Stimulated activated CD8-positive, alpha-beta memory T cell treated with anti-CD3 and anti-CD28 coated beads, Interleukin-4, amount 100 ng/mL, for 48 hours (primary cell): Measurements from ENCODE around the gene PRKCH.
"Not testable (repeated sequence)": the region's sequence is repeated elsewhere in the genome, so short reads cannot be mapped to it uniquely, and the experiment has no call there.

ENCODE experiments used
- DNase-seq: peaks from one replicate; pipeline ENCODE4 v3.0.0-alpha.2; 2020

Gene PRKCH

DNA sequence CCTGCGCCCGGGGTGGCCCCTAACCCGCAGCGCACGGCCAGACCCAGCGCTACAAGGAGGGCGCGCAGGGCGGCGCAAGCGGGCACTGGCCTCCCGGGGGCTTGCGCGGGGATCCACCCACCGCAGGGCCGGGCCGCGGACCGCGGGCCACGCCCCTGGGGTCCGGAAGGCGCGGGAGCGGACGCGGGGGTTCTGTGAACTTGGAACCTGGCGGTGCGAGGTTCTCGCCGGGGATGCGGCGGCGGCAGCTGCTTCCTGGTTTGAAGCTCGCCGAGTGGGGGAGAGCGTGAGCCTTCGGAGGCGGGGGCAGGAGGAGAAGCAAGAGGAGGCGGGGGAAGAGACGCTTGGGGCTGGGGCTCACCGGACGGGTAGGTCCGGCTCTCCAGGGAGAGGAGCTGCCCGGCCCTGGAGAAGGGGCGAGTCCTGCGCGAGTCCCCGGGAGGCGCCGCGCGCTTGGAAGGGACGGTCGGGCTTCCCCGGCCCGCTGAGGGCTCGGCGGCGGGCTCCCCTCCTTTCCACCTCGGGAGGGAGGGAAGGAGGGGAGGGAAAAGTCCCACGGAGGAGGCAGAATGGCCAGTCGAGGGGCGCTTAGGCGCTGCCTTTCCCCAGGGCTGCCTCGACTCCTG lies at the start of gene PRKCH:
PRKCH (plus strand) TSS at position 195 of the 626 bp plus-strand sequence. CDS start 523 bp downstream, outside the sequence.
- peak; percentile 85 for DNase-seq

DNA sequence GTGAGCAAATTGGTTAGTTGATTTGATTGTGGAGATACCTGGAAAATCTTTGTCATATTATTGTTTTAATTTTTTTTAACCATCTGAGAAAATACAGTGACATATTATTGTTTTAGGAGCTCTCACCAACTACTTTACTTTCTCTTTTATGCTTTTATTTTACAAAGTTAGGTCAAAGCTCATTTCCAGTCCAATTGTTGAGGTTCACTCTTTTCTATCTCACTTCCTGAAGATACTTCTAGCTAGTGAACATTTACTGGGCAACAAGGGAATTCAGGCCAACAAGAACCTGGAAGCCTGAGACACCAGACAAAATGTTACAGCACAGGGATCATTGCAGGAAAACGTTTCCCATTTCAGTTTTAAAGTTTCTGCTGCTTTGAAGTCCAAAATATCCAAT lies 44.1 kb upstream of the PRKCH start:
- no peak for DNase-seq

DNA sequence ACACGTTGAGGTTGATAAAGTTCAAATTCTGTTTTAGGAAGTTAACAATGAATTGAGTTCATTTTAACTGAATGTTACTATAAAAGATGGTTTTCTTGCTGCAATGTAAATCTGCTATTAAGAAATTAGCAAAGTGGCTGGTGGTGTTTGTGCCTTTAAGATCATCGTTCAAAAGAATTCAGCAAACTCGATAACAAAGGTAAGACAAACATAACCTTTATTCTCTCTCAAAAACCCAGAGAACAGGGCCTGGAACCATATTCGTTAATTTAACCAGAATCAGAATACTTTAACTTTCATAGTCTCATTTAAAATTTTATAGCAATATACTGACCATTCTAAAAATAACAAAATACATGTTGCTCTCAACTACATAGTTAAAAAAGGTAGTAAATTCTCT lies 43.6 kb upstream of the PRKCH start:
- no peak for DNase-seq

DNA sequence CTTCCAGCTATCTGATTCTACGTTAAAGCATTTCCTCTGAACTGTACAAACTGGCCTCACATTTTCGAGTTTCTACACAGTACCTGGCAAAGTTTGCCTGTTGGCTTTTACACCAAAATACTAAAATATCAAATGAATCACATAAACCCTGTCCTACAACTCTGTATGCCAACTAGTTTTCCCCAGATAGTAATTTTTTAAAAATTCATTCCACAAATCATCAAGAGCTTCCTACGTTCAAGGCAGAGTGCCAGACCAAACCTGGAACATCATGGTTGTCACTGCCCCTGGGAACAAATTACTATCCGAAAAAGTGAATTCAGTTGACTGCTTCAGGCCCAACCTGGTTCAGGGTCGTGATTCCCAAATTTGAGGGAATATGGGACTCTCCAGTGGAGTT lies 42.3 kb upstream of the PRKCH start:
- no peak for DNase-seq

DNA sequence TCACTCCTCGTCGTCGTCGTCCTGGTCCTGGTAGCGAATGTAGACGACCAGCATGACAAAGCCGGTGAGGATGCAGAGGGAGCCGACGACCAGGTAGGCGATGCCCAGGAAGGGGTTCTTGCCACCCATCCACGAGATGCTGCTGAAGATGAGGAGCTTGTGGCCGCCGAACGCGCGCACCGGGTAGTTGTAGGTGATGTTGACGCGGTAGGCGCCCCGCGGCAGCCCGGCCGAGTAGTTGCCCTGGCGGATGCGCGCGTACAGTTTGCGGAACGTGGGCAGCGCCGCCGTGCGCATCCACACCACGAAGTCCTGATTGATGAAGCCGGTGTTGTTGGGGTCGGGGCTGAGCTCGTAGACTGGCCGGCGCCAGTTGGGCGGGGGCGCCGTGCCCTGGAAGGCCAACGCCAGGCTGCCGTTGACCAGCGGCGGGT lies 41.3 kb upstream of the PRKCH start:
- peak; percentile 55 for DNase-seq

DNA sequence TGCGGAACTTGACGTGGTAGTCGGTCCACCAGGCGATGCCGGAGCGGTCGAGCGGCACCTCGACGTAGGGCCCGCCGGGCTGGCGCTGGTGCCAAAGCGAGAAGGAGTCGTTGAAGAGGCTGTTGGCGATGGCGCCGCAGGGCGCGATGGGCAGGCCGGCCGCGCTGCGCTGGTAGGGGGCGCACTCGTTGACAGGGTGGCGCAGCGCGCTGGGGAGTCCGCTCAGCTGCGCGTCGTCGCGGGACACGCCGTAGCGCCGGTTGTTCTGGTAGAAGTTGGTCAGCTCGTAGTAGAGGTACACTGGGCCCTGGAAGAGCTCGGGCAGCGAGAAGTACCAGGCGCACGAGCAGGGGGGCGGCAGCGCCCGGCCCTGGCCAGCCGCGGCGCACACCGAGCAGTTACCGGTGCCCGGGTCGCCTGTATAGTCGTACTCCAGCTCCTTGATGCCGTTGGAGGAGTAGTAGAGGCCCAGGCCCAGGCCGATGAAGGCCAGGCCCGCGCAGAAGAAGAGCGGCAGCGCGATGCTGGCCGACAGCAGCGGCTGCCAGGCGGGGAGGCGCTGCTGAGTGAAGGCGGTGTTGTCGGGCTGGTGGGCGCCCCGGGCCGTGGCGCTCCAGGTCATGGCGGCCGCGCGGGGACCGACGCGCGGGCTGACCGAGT lies 40.7 kb upstream of the PRKCH start:
- DNase-seq: peak; percentile 86

DNA sequence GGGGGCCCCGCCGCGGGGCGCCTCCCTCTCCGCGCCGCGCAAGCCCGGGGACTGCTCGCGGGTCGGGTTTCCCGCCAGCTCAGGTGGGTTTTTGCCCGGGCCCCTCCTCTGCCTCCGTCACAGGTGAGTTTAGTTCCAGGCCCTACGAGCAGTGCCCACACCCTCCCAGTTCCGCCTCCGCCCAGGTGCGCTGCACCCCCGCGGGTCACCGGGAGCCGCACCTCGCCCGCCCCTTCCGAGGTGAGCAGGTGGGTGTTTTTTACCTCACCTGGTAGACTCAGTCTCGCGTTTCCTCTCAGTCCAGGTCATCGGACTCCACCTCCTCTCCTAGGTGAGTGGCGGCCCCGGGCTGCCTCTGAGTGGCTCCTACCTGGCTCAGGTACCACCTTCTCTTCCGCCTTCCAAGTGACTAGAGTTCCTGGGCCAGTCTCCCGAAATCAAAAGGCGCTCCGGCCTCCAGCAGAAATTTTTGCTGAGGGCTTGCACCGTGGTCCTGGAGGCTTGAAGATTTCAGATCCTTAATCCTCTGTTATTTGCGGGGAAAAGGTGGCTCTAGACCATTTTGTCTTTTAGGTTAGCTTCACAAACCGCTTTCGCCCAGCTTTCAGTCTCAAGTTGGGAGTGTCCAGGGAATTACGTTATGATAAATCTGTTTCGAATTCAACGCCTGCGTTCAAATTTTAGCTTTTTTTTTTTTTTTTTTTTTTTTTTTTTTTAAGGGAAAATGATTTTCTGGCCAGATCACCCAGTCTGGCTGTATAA lies 40.0 kb upstream of the PRKCH start, which contains the start of gene TMEM30B:
TMEM30B (minus strand) TSS at position 153 of the 762 bp plus-strand sequence. CDS start 191 bp downstream, outside the sequence.
- DNase-seq: no peak

DNA sequence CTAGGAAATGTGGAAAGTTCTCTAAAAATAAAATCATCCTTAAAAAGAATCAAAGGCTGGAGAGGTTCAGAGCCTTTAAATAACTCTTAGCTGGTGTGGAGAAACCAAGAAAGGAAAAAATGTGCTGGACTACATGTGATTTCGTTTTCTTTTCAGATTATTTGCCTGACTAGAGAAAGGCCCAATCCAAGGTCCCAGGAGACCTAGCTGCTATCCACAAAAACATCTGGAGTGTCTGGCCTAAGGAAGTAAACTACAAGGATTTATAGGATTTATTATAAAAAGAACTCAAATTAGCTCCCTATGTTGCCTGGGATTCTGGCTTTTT lies 39.5 kb upstream of the PRKCH start:
- no peak for DNase-seq

DNA sequence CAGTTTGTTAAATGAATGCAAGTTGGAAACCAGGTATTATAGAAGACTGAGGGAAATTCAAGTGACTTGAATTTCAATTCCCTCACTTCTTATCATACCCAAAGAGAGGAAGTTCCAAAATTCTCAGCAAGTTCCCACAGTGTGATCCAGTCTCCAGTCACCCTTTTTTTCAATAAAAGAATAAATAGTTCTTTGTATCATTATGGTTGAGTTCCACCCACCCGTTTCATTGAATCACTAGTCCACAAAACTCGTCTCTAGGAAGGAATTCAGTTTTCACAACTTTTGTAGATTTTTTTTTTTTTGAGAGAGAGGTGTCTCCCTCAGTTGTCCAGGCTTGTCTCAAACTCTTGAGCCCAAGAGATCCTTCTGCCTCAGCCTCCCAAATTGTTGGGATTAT lies 38.6 kb upstream of the PRKCH start:
- no peak for DNase-seq

DNA sequence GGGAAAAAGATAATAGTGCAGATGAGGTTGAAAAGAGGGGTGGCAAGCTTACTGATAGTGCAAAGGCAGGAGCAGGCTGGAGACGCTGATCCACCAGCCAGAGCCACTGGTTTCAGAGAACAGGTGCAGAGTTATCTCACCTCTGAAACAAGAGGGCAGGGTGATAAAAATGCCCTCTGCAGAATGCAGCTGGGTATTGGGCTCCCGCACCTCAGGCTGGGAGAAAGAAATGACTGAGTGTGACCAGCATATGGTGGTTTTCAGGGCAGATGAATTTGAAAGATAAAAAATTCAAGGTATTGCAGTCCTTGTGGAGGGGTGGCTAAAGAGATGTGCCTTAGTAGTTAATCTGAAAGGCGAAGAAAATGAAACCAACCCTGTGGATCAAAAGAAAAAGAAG lies 37.4 kb upstream of the PRKCH start:
- no peak for DNase-seq

DNA sequence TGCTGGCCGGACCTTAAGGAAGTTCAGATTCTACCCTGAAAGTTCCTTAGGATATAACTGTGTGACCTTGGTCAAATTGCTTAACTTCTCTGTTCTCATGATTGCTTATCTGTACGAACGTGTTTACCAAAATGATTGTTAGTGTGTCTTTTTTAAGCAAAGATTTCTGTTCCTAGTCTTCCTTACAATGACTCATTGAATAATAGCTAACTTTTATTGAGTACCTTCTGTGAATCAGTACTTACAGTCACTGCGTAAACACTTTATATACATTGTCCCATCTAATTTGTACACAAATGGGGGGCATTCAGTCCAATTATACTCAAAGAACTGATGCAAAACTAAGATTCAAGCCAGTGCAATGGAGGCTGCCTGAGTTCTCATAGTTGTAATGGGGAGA lies 36.0 kb upstream of the PRKCH start:
- DNase-seq: no peak

DNA sequence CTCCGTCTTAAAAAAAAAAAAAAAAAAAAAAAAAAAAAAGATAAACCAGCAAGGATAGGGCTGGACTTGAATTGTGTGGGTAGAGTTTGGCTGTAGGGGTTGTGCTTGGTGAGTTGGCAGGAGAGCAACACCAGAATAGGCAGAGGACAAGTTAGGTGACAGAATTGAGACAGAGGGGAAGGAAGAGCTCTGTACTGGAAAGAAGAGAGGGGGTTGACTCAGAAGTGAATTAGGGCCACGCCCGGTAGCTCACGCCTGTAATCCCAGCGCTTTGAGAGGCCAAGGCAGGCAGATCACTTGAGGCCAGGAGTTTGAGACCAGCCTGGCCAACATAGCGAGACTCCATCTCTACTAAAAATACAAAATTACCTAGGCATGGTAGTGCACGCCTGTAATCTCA lies 34.2 kb upstream of the PRKCH start:
- no peak for DNase-seq

DNA sequence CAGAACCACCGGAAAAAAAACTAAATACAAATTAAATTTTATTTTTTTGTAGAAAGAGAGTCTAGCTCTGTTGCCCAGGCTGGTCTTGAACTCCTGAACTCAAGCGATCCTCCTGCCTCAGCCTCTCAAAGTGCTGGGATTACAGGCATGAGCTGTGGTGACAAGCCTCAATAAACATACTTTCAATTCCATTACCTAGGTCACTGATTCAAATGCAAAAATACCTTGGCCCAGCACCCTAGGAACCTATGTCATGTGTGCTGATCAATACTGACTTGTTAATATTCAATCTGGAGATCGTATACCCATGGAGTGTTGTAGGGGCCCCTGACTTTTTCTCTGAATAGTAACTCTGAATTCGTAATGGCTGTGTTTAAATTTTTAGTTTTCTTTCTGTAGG lies 33.2 kb upstream of the PRKCH start:
- no peak for DNase-seq

DNA sequence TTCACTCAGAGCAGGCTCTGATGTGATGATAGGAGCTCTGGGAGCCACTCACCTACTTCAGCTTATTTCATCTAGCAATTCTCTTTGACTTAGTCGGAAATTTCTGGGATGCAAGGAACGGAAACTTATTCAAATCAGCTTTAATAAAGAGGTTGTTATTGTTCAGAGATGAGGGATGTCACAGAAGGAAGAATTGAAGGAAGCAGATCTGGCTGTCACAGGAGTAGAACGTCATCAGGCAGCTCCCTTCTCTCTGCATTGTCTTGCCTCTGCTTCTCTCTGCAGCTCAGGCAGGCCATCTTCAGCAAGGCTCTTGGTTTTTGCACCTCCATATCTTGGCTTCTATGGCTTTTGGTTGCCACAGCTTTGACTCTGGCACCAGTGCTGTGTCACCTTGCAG lies 32.7 kb upstream of the PRKCH start:
- DNase-seq: no peak

DNA sequence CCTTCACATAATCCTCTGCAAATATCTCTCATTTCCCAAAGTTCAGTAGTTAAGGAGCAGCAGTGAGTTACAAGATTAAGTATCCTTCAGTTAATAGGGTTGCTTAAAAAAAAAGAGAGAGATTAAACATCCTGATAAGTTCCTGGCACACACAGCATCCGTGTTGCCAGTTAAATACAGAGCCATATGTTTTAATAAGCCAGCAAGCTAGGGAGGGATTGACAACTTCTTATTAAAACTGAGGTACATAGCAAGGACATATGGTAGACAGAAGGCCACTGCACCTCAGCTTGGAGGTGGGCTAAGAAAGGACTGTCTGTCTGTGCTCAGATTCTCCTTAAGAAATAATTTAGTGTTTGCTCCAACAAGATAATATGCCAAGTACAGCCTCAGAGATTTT lies 30.7 kb upstream of the PRKCH start:
- no peak for DNase-seq

DNA sequence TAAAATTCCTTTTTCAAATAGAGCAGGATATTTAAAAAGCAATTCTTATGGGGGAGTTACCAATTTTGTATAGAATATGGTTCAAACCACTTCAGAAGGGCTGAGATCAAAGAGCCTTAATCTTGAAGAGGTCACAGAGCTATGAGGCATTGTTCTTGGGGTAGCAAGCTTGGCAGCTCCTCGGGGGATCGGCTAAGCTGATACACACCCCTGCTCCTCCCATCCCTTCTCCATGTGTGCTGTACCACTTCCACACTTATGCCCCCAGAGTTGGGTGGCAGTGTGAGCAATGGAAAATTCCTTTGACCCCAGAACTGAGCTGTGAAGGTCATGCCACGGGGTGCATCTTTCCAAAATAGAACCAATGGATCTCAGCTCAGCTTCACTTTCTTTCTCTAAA lies 25.2 kb upstream of the PRKCH start:
- no peak for DNase-seq

DNA sequence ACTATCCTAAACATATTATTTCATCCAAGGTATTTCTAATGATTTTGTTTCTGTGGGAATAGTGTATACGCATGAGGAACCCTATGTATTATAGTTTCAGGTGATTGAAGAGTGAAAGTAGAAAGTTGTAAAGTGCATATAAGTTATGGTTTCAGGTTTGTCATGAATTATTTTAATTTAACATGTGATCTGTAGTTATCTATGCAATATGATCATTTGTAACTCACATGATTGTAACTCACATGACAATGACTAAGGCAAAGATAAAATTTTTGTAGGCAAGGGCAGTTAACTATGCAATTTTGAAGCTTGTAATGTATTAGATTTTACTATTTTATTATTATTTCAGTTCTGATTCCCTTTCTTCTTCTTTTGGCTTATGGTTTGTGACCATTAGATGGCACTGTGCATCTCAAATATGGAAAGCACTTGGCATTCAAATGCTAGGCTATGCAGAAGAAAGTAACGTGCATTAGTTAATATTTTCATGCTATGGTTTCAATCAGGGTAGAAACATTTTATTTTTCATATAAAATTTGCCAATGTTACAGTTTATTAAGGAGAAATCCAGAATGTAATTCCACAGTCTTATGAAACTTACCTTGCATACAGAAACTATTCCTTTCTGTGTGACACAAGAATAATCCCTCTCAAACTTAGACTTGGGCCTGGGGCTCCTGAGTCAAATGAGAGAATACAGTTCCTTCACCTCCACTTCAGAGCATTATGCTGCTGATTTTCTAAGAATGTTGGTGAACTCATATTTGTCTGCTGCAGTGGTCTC lies 24.5 kb upstream of the PRKCH start:
- no peak for DNase-seq

DNA sequence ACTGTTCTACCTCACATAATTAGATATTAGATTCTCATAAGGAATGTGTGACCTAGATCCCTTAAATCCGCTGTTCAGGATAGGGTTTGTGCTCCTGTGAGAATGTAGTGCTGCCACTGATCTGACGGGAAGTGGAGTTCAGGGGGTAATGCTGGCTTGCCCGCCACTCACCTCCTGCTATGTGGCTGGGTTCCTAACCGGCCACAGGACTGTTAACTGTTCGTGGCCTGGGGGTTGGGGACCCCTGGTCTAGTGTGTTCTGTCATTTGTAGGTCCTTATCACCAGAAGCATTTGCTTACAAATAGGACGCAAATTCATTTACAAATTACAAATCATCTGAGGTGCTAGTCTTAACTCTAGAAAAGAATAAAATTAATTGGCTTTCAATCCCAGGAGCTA lies 23.8 kb upstream of the PRKCH start:
- DNase-seq: no peak

DNA sequence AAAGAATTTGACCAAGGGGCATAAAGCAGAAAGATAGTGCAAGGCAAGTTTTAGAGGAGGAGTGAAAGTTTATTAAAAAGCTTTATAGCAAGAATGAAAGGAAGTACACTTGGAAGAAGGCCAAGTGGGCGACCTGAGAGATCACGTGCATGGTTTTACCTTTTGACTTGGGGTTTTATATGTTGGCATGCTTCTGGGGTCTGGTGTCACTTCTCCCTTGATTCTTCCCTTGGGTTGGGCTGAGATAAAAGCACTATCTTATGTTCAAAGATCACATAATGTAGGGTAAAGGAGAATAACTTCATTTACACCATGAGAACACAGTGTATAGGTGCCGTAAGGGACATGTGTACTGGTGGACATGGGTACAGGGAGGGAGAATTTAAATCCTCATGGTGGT lies 22.6 kb upstream of the PRKCH start:
- no peak for DNase-seq

DNA sequence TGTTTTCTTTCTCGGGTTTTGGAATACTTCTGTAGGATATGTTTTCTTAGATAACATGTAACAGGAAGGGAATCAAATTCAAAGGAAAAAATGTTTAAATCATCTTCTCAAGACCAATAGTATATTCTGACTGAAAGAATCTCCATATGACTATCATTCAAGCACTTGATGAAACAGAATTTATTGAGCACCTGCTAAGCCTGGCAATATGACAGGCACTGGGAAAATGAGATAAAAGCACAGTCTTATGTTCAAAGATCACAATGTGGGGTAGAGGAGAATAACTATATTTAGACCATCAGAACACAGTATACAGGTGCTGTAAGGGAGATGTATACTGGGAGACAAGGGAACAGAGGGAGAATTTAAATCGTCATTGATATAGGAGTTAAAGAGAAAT lies 21.2 kb upstream of the PRKCH start:
- DNase-seq: no peak

DNA sequence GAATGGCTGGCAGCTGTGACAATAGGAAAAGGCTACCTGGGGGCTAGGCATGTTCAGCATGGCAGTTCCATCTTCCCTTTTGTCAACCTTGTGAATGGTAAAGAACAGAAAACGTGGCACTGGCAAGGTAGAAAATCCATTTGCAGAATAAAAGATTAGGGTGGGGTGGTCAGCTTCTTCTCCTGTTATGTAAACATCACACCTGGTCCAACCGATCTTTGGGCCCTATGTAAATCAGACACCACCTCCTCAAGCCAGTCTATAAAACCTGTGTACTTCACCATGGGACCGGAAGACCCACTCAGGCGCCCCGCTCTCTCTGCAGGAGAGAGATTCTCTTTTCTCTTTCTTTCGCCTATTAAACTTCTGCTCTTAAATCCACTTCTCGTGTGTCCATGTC lies 20.6 kb upstream of the PRKCH start:
- DNase-seq: no peak

DNA sequence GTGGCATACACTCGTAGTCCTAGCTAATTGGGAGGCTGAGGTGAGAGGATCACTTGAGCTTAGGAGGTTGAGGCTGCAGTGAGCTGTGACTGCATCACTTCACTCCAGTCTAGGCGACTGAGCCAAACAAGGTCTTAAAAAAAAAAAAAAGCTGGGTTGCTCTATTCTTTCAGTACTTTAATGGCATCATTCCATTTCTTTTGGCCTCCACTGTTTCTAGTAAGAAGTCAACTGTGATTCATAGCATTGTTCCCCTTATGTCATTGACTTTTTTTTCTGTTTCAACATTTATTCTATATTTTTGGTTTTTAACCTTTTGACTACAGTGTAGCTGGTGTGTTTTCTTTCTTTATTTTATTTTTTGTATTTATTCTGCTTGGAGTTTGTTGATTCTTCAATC lies 16.7 kb upstream of the PRKCH start:
- DNase-seq: no peak

DNA sequence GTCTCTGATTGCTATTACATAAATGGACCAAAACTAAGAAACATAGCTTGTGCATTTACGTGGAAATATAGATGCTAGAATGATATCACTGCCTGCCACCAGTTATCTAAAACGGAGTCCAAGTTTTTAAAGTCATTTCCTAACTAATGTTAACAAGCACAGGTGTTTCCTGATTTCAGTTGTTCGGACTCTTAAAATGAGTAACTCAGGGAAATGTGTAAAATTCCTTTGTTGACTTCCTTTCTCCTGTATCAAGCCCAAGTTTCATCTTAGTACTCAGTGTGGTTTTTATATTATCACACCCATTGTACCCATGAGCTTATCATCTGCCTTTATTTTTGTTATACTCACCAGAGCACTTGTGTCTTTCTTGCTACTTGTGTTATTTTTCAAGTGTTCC lies 13.2 kb upstream of the PRKCH start:
- DNase-seq: no peak

DNA sequence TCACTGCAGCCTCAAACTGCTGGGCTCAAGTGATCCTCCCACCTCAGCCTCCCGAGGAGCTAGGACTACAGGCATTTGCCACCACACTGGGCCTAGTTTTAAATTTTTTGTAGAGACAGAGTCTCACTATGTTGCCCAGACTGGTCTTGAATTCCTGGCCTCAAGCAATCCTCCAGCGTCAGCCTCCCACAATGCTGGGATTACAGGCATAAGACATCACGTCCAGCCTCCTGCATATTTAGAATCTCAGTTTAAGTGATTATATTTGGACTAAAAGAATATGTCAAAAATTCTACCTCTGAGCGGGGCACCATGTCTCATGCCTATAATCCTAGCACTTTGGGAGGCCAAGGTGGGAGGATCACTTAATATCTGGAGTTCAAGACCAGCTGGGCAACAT lies 12.7 kb upstream of the PRKCH start:
- DNase-seq: not testable (repeated sequence)
